ENCODE data around the gene OBSL1. TPM values are rescaled to one million over a fixed set of nuclear protein-coding genes. Genes with fewer than 3 reads are reported as not detected.
A peak's percentile ranks its signal among the peaks of the same experiment; 100 is the strongest.

Gene OBSL1
- total and polyA plus RNA-seq, 2 of the 4 experiments (the other 2 are of a cell fraction), result 21.5 to 51.2 TPM

DNA sequence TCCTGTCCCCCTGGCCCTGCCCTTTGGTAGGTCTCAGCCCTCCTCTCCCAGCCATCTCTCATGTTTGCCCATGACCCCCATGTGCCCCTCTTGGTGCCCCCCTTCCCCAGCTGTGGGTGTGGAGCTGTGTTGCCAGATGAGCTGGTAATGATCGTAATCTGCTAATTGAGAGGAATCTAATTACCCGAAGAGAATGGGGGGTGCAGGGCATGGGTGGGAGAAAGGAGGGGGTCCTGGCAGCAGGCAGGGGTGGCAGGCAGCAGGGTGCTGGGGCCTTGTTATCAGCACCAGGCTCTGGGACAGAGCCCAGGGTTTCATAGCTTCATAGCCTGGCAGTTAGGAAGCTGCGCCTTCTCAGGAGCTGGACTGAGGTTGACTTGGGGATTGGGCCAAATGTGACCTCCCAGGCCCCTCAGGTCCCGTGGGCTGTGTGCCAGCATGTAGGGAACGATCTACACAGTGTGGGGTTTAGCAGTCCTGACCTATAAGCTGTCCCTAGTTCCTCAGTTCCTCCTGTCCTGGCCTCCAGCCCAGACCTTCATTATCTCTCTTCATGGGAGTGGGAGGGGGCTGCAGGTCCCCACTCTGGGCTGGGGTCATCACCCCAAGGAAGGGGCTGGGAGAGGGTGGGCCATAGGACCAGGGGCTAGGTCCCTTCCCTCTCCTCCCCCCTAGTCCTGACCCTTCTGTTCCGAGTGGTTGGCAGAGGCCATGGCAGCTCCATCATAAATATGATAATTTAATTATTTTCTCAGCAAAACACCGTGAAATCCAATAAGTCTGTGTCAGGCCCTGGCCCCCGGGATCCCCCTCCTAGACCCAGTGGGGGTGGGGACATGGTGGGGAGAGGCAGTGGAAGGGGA, 63.5 kb downstream of the OBSL1 start (continued):
- TF ChIP-seq, protein P1, sequence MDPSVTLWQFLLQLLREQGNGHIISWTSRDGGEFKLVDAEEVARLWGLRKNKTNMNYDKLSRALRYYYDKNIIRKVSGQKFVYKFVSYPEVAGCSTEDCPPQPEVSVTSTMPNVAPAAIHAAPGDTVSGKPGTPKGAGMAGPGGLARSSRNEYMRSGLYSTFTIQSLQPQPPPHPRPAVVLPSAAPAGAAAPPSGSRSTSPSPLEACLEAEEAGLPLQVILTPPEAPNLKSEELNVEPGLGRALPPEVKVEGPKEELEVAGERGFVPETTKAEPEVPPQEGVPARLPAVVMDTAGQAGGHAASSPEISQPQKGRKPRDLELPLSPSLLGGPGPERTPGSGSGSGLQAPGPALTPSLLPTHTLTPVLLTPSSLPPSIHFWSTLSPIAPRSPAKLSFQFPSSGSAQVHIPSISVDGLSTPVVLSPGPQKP (IDR thresholded peaks at IDR 0.05; ENCODE audit: borderline replicate concordance, low read depth, low read length), result no peak

GRCh38 chr2:219506802-219507526, 64.4 kb downstream of the OBSL1 start:
- Histone ChIP-seq H3K4me1 (ENCODE audit: control insufficient read depth, insufficient read depth, low read length) (0 out of 2 replicates have a peak, but pooled peaks cover 4% of the 10 kb centered on the region), H3K9me1 (ENCODE audit: insufficient read depth, low read length) (no peaks in the 10 kb centered on the region), H3K4me3 (ENCODE audit: insufficient read depth, low read depth, low read length) (no peak overlapping the region), H2BK120ac (ENCODE audit: low read depth, low read length) (no peak overlapping the region), H2AFZ (replicated peaks; ENCODE audit: low read length, poor library complexity) (no peak overlapping the region), H4K20me1 (ENCODE audit: insufficient read depth, low read length) (no peaks in the 10 kb centered on the region), H3K36me3 (ENCODE audit: control insufficient read depth, insufficient read depth, low read length) (peaks cover 45% of the 10 kb centered on the region), H3K27me3 (ENCODE audit: control insufficient read depth, insufficient read depth, low read length) (peaks cover 16% of the 10 kb centered on the region), H3K4ac (ENCODE audit: low read depth, low read length) (no peak overlapping the region), H2BK15ac (ENCODE audit: low read depth, low read length) (no peak overlapping the region), H3K9ac (ENCODE audit: low read depth, low read length) (no peak overlapping the region), H2BK20ac (ENCODE audit: low read depth, low read length) (no peak overlapping the region), H3K18ac (ENCODE audit: low read depth, low read length) (no peak overlapping the region), H3K14ac (replicated peaks; ENCODE audit: low read depth, low read length) (no peak overlapping the region), H4K8ac (ENCODE audit: low read depth in 2 of 2, low read length in 2 of 2) (no peak overlapping the region), H2AK9ac (replicated peaks; ENCODE audit: low read depth, low read length, poor library complexity) (peak overlapping the region; percentile 28), H3K23ac (ENCODE audit: low read depth, low read length) (no peak overlapping the region), H3K79me1 (ENCODE audit: low read depth in 1 of 2, low read length in 2 of 2) (peaks cover 0 to 5% of the 10 kb centered on the region in 2 experiments; a peak in 1 of 4 replicates), H3K4me2 (ENCODE audit: low read depth, low read length) (no peak overlapping the region), H3K27ac (ENCODE audit: insufficient read depth, low read length) (no peak overlapping the region), H2AK5ac (ENCODE audit: low read depth, low read length) (no peak overlapping the region), H4K91ac (ENCODE audit: insufficient read depth, low read depth, low read length) (no peak overlapping the region), H2BK5ac (ENCODE audit: low read depth, low read length, poor library complexity, severe bottlenecking) (no peak overlapping the region), H3K9me3 (ENCODE audit: control insufficient read depth, insufficient read depth, low read length) (no peaks in the 10 kb centered on the region), H4K5ac (ENCODE audit: low read depth, low read length) (no peak overlapping the region), H3K56ac (ENCODE audit: extremely low read depth, insufficient read depth, low read length) (no peak overlapping the region)
- dilution Hi-C loops (cut with HindIII; ENCODE audit: low sequenced_read_pairs, unreplicated experiment), result no loop called here
- BruUV-seq (replicated peaks), result no TSS peak
- ATAC-seq (ENCODE audit: low read depth) (no peak), DNase-seq (no peak)
- in situ Hi-C loops (cut with MboI; ENCODE audit: low sequenced_read_pairs), result no loop called here
- ChIA-PET CTCF (interaction anchor here (1.4 kb wide), 1 partner anchor 12 kb away, joined by 5 read pairs; no protein-coding TSS in a partner anchor), POLR2A (ENCODE audit: unreplicated experiment) (no interaction called here)
- intact Hi-C loops (cut with micrococcal nuclease), result no loop called here
- WGBS, 2 experiments (ENCODE audit: extremely low coverage in 2 of 2, insufficient read length in 1 of 2), result no CpG with 5 or more reads among the region's 17 CpGs
- TF ChIP-seq CHD1 (IDR thresholded peaks at IDR 0.05; ENCODE audit: low read depth, low read length), result no peak
- no peak for TF ChIP-seq RCOR1 (IDR thresholded peaks at IDR 0.05; ENCODE audit: insufficient replicate concordance, low read length)
- no peak for TF ChIP-seq RFX5 (IDR thresholded peaks at IDR 0.05; ENCODE audit: low read depth, low read length)
- no peak for TF ChIP-seq USF2 (IDR thresholded peaks at IDR 0.05; ENCODE audit: low read depth, low read length)
